ENCODE results near the gene ALAS1. TPM values are rescaled to one million over a fixed set of nuclear protein-coding genes. Genes with fewer than 3 reads are reported as not detected.
A peak's percentile ranks its signal among the peaks of the same experiment; 100 is the strongest.

ALAS1 gene
- total and polyA plus RNA-seq, 5 donors, result 95.7 to 123 (median 119) TPM

DNA sequence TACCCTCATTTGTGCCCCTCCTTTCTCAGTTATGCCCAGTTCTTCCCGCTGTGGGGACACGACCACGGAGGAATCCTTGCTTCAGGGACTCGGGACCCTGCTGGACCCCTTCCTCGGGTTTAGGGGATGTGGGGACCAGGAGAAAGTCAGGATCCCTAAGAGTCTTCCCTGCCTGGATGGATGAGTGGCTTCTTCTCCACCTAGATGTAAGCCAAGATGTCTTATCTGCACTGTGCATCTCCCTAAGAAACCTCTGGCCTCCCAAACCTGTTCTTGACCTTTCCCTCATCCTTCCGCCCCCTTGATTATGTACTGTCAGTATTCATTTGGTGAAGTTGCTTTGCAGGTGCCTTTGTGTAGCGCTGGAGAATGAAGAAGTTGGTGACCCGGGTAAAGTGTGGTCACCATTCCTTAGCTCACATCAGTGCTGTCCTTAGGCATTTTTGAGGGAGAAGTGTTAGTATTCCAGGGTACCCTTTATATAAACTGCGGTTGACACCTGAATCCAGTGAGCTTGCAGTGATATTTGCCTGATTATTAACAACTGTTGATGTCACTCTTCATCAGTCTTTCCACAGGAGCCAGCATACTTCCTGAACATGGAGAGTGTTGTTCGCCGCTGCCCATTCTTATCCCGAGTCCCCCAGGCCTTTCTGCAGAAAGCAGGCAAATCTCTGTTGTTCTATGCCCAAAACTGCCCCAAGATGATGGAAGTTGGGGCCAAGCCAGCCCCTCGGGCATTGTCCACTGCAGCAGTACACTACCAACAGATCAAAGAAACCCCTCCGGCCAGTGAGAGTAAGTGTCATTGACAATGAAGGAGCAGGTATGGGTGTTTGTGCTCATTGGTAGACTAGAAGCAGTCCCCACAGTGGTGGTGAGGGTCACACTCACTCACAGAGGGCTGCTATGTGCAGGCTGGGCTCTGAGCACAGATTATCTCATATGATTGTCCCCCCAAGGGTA, 966 bp downstream of the ALAS1 start:
- intact Hi-C loops (cut with DNase I), result no loop called here
- H3K9me3 ChIP-seq (ENCODE audit: control insufficient read depth, low read length), result no peaks in the 10 kb centered on the region
- H3K27ac ChIP-seq (ENCODE audit: low read length), result no peak overlapping the region
- no peaks in the 10 kb centered on the region for H3K27me3 ChIP-seq (ENCODE audit: control insufficient read depth, insufficient read depth)
- peak overlapping the region; percentile 67 for H3K4me3 ChIP-seq (ENCODE audit: low read length)
- 37% methylated on average over 14 of the region's 14 CpGs for WGBS
- DNase-seq (peak in 1 of 3 donors; percentile 10), ATAC-seq (no peak)
- peaks cover 14% of the 10 kb centered on the region for H3K4me1 ChIP-seq (ENCODE audit: control insufficient read depth, insufficient read depth, low read length)

DNA sequence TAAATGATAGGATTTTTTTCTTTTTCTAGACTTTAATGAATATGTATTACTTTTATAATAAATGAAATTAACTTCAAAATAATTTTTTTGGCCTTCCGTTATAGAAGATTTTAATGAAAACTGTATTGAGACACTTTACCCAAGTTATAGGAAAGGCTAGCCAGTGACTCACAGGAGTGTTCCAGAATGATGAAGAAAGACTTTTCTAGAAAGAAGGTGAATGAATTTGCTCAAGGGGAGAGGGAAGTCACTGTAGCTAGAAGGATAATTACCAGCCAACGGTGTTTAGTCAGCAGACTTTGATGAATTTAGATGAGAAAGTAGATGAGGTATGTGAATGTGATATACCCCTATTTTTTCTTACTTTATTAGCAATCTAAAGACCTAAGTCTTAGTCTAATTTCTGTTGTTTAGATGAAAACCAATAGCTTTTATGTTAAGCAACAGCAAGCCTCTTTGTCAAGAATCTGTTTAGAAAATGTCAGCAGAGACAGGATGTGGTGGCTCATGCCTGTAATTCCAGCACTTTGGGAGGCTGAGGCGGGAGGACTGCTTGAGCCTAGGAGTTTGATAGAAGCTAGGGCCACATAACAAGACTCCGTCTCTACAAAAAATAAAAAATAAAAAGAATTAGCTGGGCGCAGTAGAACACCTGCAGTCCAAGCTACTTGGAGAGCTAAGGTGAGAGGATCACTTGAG, 3.2 kb downstream of the ALAS1 start:
- Histone ChIP-seq H3K4me1 (ENCODE audit: control insufficient read depth, insufficient read depth, low read length) (peaks cover 14% of the 10 kb centered on the region), H3K27me3 (ENCODE audit: control insufficient read depth, insufficient read depth) (no peaks in the 10 kb centered on the region), H3K9me3 (ENCODE audit: control insufficient read depth, low read length) (no peaks in the 10 kb centered on the region), H3K4me3 (ENCODE audit: low read length) (no peak overlapping the region), H3K27ac (ENCODE audit: low read length) (no peak overlapping the region)
- intact Hi-C loops (cut with DNase I), result no loop called here
- ATAC-seq (no peak), DNase-seq (no peak)
- WGBS, result 90% methylated on average over 5 of the region's 5 CpGs

DNA sequence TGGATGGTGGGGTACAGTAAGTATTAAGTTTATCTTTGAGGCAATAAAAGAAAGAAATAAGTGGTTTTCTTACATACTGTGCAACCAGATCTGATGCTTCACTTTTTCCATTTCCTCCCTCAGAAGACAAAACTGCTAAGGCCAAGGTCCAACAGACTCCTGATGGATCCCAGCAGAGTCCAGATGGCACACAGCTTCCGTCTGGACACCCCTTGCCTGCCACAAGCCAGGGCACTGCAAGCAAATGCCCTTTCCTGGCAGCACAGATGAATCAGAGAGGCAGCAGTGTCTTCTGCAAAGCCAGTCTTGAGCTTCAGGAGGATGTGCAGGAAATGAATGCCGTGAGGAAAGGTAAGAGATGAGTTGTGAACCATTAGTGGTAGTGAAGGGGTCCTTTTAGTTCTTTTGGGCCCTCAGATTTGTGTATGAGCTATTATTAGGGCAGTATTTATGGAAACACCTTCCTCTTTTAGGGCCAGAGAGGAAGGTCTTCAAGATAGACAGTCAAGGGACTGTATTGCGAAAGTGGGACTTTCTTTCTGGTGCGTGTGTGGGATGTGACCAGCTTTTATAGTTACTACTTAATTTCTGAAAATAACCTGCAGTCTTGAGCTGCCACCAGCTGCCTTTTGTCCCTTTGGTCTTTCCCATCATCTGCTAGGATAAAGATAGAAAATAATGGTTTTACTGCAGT, 4.6 kb downstream of the ALAS1 start:
- Histone ChIP-seq H3K27ac (ENCODE audit: low read length) (no peak overlapping the region), H3K9me3 (ENCODE audit: control insufficient read depth, low read length) (no peaks in the 10 kb centered on the region), H3K4me1 (ENCODE audit: control insufficient read depth, insufficient read depth, low read length) (peaks cover 8% of the 10 kb centered on the region), H3K4me3 (ENCODE audit: low read length) (no peak overlapping the region), H3K27me3 (ENCODE audit: control insufficient read depth, insufficient read depth) (no peaks in the 10 kb centered on the region)
- 80% methylated on average over 4 of the region's 4 CpGs for WGBS
- intact Hi-C loops (cut with DNase I), result no loop called here
- ATAC-seq (no peak), DNase-seq (peak in 1 of 3 donors; percentile 22)

DNA sequence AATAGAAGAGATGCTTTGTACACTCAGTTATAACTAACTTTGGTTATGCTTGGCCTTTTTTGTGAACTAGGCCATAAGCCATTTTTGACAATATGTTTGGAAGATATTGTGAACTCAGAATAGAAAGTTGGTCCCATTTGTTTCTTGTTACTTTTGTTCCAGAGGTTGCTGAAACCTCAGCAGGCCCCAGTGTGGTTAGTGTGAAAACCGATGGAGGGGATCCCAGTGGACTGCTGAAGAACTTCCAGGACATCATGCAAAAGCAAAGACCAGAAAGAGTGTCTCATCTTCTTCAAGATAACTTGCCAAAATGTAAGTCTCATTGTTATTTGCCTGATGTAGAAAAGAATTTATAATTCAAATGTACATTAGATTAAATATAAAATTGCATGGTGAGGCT, 5.7 kb downstream of the ALAS1 start:
- no peaks in the 10 kb centered on the region for H3K27me3 ChIP-seq (ENCODE audit: control insufficient read depth, insufficient read depth)
- no peaks in the 10 kb centered on the region for H3K9me3 ChIP-seq (ENCODE audit: control insufficient read depth, low read length)
- WGBS, result 68% methylated on average over 1 of the region's 1 CpG
- H3K4me3 ChIP-seq (ENCODE audit: low read length), result no peak overlapping the region
- H3K4me1 ChIP-seq (ENCODE audit: control insufficient read depth, insufficient read depth, low read length), result peaks cover 6% of the 10 kb centered on the region
- ATAC-seq (no peak), DNase-seq (no peak)
- H3K27ac ChIP-seq (ENCODE audit: low read length), result no peak overlapping the region
- intact Hi-C loops (cut with DNase I), result no loop called here

DNA sequence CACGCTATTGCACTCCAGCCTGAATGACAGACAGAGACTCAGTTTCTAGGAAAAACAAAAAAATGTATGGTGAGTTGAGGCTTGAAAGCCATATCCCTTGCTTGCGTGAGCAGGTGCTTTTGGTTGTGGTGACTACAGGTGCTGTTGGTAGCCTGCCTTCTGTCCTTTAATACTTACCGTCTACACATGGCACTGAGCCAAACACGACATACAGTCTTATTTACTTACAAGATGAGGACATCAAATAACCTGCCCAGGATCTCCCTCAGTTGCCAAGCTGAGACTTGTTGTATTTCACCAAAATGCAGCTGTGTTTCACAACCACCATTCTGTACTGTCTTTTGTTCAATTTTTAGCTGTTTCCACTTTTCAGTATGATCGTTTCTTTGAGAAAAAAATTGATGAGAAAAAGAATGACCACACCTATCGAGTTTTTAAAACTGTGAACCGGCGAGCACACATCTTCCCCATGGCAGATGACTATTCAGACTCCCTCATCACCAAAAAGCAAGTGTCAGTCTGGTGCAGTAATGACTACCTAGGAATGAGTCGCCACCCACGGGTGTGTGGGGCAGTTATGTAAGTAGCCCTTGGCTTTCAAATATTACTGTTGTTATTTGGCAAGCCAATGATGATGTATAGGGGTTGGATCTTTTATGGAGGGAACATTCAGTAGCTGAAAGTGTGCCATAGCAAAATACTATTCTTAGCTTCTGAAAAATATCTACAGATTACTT, 6.5 kb downstream of the ALAS1 start:
- DNase-seq (no peak), ATAC-seq (no peak)
- Histone ChIP-seq H3K27me3 (ENCODE audit: control insufficient read depth, insufficient read depth) (no peaks in the 10 kb centered on the region), H3K4me3 (ENCODE audit: low read length) (no peak overlapping the region), H3K27ac (ENCODE audit: low read length) (no peak overlapping the region), H3K4me1 (ENCODE audit: control insufficient read depth, insufficient read depth, low read length) (no peaks in the 10 kb centered on the region), H3K9me3 (ENCODE audit: control insufficient read depth, low read length) (no peaks in the 10 kb centered on the region)
- intact Hi-C loops (cut with DNase I), result no loop called here
- WGBS, result 80% methylated on average over 10 of the region's 10 CpGs

DNA sequence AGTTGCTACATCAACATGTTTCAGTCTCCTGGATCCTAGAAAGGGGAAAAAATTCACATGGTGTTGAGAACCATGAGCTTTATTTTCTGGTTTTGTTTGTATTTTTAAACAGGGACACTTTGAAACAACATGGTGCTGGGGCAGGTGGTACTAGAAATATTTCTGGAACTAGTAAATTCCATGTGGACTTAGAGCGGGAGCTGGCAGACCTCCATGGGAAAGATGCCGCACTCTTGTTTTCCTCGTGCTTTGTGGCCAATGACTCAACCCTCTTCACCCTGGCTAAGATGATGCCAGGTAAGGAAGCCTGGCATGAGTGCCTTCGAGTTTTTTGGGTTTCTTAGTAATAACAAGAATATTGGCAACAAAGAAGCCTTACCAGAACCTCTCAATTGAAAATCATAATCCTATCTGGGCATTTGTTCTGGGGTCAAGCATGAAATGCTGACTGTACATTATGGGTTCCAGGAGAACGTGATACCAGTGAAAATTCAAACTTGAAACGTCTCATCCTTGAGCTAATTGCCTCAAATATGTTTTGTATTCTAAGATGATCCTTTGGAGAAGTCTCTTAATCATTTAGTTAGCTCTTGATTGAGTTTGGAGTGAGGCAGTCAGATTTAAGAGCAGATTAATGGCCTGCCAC, 7.9 kb downstream of the ALAS1 start:
- 81% methylated on average over 6 of the region's 6 CpGs for WGBS

DNA sequence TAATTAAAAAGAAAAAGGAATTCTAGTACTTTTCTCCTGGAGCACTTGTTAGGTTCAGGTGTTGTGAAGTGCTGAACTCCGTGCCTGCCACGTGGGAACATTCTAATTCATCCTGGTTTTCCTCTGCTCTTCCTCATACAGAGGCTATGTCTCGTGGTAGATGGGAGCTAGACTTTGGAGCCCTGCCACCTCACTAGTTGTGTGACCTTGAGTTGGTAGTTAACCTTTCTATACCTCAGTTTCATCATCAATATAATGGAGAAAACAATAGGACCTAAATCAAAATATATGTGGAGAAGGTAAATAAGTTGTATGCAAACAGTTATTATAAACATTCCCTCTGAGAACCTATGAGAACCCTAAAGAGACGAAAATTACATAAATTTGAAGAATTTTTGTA, 10.6 kb downstream of the ALAS1 start:
- Histone ChIP-seq H3K9me3 (ENCODE audit: control insufficient read depth, low read length) (no peaks in the 10 kb centered on the region), H3K4me3 (ENCODE audit: low read length) (no peak overlapping the region), H3K27me3 (ENCODE audit: control insufficient read depth, insufficient read depth) (no peaks in the 10 kb centered on the region), H3K4me1 (ENCODE audit: control insufficient read depth, insufficient read depth, low read length) (no peaks in the 10 kb centered on the region), H3K27ac (ENCODE audit: low read length) (no peak overlapping the region)
- WGBS, result 91% methylated on average over 4 of the region's 4 CpGs
- no peak for DNase-seq
- ATAC-seq, result no peak
- intact Hi-C loops (cut with DNase I), result no loop called here

More for the DNA sequence above, 7.9 kb downstream of the ALAS1 start:
- no peaks in the 10 kb centered on the region for H3K4me1 ChIP-seq (ENCODE audit: control insufficient read depth, insufficient read depth, low read length)
- ATAC-seq, result no peak
- H3K9me3 ChIP-seq (ENCODE audit: control insufficient read depth, low read length), result no peaks in the 10 kb centered on the region
- H3K27me3 ChIP-seq (ENCODE audit: control insufficient read depth, insufficient read depth), result no peaks in the 10 kb centered on the region
- intact Hi-C loops (cut with DNase I), result no loop called here
- DNase-seq, result peak in 1 of 3 donors; percentile 14
- H3K27ac ChIP-seq (ENCODE audit: low read length), result no peak overlapping the region
- H3K4me3 ChIP-seq (ENCODE audit: low read length), result no peak overlapping the region

DNA sequence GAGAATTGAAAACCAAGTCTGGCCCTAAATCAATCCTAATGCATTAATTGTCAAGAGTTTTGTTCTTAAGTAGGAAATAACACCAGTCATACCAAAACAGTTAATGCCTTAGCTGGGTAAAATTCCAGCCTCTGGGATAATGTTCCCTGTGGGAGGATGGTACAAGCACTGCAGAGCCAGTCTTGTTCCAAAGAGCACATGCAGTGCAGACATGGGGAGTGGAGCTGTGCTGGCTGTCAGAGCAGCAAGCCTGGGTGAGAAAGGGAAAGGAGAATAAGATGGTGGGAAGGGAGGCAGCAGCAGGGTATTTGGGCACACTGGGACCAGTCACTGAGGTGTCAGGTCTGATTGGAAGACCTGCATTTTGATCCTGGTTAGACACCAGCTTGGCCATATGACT, 12.1 kb downstream of the ALAS1 start:
- Histone ChIP-seq H3K27me3 (ENCODE audit: control insufficient read depth, insufficient read depth) (no peaks in the 10 kb centered on the region), H3K27ac (ENCODE audit: low read length) (no peak overlapping the region), H3K4me3 (ENCODE audit: low read length) (no peak overlapping the region), H3K9me3 (ENCODE audit: control insufficient read depth, low read length) (no peaks in the 10 kb centered on the region), H3K4me1 (ENCODE audit: control insufficient read depth, insufficient read depth, low read length) (no peaks in the 10 kb centered on the region)
- intact Hi-C loops (cut with DNase I), result no loop called here
- DNase-seq, result no peak
- ATAC-seq, result no peak

DNA sequence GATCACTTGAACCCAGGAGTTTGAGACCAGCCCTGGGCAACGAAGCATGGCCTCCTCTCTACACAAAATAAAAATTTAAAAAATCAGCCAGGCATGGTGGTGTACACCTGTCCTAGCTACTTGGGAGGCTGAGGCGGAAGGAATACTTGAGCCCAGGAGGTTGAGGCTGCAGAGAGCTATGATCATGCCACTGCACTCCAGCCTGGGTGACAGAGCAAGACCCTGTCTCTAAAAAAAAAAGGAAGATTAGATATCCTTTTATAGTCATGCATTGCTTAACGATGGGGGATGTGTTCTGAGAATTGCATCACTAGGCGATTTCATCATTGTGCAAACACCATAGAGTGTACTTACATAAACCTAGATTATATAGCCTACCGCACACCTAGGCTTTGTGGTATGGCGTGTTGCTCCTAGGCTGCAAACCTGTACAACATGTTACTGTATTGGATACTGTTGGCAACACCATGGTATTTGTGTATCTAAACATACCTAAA, 12.6 kb downstream of the ALAS1 start:
- ATAC-seq (no peak), DNase-seq (no peak)
- Histone ChIP-seq H3K4me3 (ENCODE audit: low read length) (no peak overlapping the region), H3K9me3 (ENCODE audit: control insufficient read depth, low read length) (no peaks in the 10 kb centered on the region), H3K27me3 (ENCODE audit: control insufficient read depth, insufficient read depth) (no peaks in the 10 kb centered on the region), H3K4me1 (ENCODE audit: control insufficient read depth, insufficient read depth, low read length) (no peaks in the 10 kb centered on the region), H3K27ac (ENCODE audit: low read length) (no peak overlapping the region)
- intact Hi-C loops (cut with DNase I), result no loop called here
- 82% methylated on average over 6 of the region's 6 CpGs for WGBS

DNA sequence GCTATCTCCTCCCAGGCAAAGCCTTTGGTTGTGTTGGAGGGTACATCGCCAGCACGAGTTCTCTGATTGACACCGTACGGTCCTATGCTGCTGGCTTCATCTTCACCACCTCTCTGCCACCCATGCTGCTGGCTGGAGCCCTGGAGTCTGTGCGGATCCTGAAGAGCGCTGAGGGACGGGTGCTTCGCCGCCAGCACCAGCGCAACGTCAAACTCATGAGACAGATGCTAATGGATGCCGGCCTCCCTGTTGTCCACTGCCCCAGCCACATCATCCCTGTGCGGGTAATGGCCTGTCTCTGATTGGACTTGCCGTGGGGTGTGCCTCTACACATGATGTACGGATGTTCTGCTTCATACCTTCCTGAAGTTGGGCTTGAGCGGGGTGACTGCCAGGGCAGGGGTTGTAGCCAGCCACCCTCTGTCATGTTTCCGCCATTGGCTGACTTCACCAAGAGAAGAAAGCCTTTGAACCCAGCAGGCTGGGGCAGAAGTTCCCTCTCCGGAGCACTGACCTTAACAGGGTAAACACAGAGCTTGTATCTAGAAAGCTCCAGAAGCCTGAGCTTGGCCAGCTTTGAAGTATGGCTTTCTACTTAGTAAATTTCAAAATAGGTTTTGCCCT, 13.4 kb downstream of the ALAS1 start:
- no peaks in the 10 kb centered on the region for H3K27me3 ChIP-seq (ENCODE audit: control insufficient read depth, insufficient read depth)
- H3K27ac ChIP-seq (ENCODE audit: low read length), result no peak overlapping the region
- ATAC-seq, result no peak
- no peak for DNase-seq
- 95% methylated on average over 18 of the region's 18 CpGs for WGBS
- peaks cover 1% of the 10 kb centered on the region for H3K4me1 ChIP-seq (ENCODE audit: control insufficient read depth, insufficient read depth, low read length)
- H3K9me3 ChIP-seq (ENCODE audit: control insufficient read depth, low read length), result no peaks in the 10 kb centered on the region
- intact Hi-C loops (cut with DNase I), result no loop called here
- no peak overlapping the region for H3K4me3 ChIP-seq (ENCODE audit: low read length)
